Karpas-422 (cell line): Measurements from ENCODE around the gene CD28. TPM values are rescaled to one million over a fixed set of nuclear protein-coding genes. Genes with fewer than 3 reads are reported as not detected.

ENCODE experiments used
- small RNA-seq: library from RNA; depleted of rRNA; stranded (forward); fragments of <200 nt; gene quantifications from one replicate; pipeline ENCODE3, GENCODE V24; 2014
- total RNA-seq: library from RNA; depleted of rRNA; stranded (reverse); fragments of >200 nt; shearing (Covaris generic); gene quantifications from 2 replicates; pipeline ENCODE4 v1.2.3, GENCODE V29; 2014; ENCODE audit warnings: low replicate concordance; rRNA removed

CD28 gene
- total RNA-seq, 1 experiment from 2014 or later: not detected

Small RNA genes lying within 50 kb of the gene (small RNA-seq; reads per million reads assigned to genes)
- not detected for gene AC125238.1
- not detected for gene RNU6-474P

Other genes starting within 250 kb of the CD28 start
- gene RAPH1, start 171.3 kb upstream of the CD28 start, total RNA-seq: not detected in 2 replicates
- not detected in 2 replicates for gene CTLA4, start 161.1 kb downstream of the CD28 start, total RNA-seq
- gene ICOS, start 230.1 kb downstream of the CD28 start, total RNA-seq: not detected in 2 replicates